Nucleus accumbens (tissue), 56 donors: ENCODE measurements around the gene AUTS2.

ENCODE experiments used
- DNase-seq, 56 donors: peaks; one replicate each; lab custom pipeline; 2025; lab: John Stamatoyannopoulos, UW

AUTS2 gene

DNA sequence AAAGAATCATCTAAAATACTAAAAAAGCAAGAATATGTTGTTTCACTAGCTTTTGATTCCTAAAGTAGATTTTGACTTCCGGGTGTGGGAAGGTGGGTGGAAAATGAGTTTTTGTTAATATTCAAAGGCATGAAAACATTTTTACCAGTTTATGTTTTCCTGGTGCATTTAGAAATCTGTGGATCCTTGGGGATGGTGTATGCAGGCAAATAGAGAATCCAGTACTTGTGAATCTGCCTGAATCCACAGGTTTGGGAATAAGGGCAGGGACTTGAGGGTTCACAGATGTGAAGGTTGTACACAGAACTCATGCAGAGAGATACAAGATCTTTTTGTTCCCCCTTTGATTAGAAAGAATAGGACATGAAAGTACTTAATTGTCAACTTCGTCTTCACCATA is 22.4 kb downstream of the AUTS2 start:
- DNase-seq: no peak

DNA sequence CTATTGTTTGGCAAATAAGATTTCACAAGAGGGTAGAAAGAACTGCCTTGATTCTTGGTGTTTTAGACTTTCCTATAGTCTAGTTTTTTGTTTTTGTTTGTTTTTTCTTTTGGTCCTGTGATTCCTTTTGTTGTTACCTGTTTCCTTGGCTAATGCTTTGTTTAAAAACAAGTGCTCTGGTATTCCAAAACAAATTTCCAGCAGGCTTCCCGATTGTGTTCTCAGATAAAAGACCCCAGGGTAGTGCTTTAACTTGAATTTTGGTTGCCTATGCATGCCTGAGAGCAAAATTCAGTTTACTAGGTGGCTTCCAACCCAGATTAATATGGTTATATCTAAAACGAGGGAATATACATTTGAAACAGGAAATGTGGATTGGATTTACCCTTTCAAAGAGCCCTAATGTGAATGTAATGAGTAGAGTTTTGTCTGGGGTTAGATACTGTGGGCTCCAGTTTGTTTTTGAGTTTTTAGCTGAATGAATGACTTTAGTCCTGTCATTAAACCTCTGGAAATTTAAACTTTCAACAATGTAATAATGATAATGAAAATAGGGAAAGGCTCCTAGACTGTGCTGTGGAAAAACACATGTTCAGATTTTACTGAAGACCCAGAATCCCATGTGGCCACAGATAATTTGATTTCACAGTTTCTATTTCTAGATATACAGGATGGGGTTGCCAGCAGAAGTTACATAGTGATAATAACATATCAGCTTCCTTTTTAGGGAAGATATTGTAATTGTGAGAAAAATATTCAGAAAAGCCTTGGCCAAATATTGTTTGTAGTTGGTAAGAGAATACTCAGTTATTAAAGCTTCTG is 23.9 kb downstream of the AUTS2 start:
- DNase-seq: no peak

DNA sequence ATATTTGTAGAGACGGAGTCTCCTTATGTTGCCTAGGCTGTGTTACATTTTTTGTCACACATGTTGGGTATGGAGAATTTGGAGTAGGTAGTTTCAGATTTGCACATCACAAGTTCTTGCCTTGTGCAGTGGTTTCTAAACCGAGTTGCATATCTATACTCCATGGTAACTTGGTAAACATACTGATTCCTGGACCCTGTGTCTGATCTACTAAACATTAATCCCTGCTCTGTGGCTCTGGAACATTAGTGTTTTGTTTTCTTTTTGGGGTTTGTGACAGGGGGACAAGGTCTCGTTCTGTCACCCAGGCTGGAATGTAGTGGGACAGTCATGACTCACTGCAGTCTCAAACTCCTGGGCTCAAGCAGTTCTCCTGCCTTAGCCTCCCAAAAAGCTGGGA is 24.7 kb downstream of the AUTS2 start:
- DNase-seq: no peak

DNA sequence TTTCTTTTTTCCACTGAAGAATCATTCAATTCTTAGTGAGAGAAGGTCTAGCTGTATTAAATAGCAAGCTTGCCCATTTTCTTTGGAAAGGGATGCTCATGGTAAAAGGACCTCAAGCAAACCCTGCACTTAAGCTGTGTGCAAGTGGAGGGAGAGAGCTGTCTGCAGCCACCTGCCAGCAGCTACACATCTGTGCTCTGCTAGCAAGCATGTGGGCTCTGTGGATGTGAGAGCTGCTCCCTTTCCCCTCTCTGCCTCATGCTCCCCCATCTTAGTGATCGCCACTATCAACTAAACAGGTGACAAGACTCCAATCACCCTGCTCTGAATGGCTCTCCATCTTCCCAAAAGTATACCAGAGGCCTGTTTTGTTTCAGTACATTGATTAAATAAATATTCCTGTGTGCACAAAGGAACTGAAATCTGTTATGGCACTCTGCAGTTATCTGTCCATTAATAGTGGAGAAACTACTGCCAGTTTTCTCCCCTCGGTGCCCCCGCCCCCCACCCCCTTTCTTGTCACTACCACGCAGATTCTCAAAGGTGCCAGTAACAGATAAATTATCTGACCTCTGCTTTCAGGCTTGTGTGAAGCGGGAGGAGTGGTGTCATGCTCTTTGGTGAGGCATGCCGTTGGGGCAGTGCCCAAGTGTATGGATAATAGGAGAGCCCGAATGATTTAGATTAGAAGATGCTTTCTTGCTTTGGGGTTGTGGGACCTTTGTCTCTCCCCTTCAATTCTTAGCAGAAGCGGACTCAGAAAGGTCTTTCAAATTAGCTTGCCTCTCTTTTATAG is 26.4 kb downstream of the AUTS2 start:
- DNase-seq: no peak

DNA sequence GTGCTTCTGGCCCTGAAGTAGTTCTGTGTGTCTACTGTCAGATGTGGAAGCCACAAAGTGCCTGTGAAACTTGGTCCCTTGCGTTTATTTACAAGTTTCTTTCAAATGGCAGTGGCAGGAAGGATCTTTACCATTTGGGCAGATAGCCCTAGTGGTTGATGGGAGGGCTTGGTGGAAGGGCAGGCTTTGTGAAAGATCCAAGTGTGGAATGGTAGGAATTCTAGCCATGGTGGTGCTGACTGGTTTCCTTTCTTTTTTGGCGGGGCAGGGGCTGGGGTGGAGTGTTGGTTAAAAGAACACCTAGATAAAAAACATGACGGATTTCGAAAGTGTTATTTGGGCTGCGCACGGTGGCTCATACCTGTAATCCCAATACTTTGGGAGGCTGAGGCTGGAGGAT is 27.0 kb downstream of the AUTS2 start:
- DNase-seq: no peak

DNA sequence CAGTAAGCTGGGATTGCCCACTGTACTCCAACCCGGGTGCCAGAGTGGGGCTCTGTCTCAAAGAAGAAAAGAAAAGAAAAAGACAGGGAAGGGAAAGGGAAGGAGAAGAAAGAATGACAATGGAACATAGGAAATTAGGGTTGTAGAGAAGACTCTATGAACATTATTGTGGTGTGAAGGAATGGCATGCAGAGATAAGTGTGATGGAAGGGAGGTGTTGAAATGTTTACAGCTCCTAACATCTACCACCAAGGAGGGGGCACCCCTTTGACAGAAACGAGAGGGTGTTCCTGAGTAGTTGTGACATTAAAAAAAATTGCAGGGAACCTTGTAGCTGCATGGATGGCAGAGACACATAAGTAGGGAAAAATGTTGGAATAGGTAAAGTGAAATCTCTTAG is 27.5 kb downstream of the AUTS2 start:
- no peak for DNase-seq

DNA sequence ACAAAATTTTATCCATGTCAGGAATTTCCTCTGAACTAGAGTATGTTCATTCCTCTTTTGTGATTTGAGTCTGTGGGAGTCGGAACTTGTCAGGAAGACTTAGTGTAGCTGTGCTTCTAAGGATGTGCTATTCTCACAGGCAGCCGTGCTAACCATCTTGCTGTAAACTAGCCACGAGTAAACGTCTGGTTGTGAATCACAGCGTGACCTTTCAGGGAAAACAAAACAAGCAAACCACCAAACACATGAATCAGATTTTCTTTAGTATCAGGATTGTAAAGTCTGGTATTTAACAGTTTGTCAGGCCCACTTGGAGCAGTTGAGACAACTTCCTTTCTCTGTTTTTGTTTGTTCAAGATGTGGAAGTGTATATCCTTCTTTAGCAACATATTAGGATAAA is 32.0 kb downstream of the AUTS2 start:
- no peak for DNase-seq

DNA sequence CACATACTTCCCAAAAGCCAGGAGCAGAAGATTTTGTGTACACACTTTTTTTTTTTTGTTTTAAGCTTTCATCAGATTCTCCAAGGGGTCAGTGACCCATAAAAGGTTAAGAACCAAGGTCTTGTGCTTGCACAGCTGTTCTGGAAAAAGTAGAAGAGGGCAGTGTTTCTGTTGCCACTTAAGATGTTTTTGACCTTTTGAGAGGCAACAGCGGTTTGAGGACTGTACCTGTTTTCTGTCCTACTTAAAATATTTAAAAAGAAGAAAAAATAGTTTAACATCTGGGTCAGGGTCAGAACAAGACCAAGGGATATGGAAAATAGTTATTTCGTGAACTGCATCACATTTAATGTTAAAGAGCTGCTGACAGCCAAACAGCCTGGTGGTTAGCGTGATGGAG is 32.9 kb downstream of the AUTS2 start:
- no peak for DNase-seq

DNA sequence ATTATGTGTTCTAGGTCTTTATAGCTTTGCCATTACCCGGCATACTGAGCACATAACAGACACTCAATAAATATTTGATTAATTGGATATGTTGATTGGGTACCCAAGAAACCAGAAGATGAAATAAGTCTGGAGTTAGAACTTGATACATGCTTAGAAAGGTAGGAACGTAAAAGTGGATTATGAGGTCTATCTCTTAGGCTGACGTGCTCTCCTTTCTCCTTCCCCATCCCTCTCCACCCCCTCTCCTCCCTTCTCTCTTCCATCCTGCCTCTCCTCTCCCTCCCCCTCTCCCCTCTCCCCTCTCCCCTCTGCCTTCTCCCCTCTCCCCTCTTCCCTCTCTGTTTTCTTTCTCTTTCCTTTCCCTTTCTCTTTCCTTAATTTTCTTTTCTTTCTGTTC is 34.0 kb downstream of the AUTS2 start:
- no peak for DNase-seq

DNA sequence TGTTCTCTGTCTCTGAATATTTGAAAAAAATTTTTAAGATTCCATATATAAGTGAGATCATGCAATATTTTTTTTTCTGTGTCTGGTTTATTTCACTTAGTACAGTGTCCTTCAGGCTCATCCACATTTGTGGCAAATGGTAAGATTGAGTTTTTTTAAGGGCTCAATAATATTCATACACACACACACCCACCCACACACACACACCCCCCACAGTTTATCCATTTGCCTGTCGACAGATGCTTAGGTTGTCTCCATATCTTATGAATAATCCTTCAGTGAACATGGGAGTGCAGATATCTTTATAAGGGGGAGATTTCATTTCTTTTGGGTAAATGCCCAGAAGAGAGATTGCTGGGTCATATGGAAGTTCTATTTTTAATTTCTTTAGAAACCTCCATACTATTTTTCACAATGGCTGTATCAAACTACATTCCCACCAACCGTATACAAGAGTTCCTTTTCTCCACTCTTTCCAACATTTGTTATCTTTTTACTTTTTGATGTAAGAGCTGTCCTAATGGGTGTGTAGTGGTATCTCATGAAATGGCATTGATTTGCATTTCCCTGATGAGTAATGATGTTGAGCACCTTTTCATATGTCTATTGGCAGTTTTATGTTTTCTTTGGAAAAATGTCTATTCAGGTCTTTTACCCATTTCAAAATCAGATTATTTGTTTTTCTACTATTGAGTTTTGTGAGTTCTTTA is 35.0 kb downstream of the AUTS2 start:
- no peak for DNase-seq

DNA sequence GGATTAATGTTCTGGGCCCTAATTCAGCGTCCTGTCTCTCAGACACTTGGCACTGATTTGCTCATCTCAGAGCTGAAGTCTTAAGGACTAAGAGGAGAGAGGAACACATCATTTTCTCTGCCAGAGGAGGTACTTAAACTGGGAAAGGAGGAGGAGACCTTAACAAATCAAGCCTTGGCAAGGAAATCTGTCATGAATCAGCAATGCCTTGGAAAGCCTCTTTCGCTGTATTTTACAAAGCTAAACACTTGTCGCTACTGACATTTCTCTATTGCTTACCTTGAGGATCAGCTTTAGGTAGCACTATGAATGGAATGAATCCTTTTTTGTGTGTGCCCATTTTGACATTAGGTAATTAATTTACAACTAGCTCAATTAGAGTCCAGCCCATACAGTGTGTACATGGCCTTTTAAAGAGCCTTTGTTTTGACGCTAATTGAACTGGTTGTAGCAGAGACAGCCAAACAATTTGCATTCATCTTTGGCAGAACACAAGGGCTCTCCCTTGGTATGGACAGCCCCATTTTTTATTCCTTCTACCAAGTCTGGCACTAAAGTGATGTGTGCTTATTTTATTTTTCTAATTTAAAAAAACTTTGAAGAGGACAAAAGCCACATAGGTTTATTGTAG is 37.4 kb downstream of the AUTS2 start:
- peak in 2 of 56 donors; percentile 1 to 26 for DNase-seq

DNA sequence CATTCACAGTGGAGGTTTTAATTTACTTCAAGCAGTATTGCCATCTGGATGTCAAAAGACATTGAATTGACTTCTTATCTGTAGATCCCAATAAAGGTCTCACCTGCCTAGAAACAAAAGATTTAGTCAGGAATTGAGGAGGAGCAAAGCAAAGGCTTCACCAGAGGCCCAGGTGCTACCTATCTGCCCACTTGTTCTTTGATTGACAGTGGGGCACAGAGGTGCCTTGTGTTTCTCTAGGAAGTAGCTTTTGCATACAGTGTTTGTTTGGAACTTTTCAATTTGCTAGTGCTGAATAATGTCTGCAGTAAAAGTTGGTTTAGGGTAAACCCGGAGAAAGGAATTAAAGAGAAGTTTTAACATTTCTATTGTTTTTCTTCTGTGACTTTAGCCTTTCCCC is 40.4 kb downstream of the AUTS2 start:
- DNase-seq: no peak

DNA sequence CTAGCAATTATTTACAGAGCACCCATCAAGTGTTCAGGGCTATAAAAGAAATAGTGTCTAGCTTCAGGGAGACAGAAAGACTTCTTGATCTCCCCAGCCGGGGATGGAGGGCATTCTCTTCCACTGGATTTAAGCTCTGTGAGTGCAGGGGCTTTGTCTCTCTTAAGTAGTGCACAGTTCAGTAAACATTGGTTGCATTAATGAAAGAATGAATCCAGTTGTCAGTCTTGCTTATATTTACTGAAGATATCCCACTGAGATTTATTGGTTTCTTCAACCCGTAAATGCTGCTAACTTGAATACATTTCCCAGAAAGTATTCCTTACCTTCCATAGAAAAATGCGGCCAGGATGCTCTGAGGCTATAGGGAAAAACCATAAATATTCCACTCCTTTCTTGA is 41.9 kb downstream of the AUTS2 start:
- DNase-seq: no peak

DNA sequence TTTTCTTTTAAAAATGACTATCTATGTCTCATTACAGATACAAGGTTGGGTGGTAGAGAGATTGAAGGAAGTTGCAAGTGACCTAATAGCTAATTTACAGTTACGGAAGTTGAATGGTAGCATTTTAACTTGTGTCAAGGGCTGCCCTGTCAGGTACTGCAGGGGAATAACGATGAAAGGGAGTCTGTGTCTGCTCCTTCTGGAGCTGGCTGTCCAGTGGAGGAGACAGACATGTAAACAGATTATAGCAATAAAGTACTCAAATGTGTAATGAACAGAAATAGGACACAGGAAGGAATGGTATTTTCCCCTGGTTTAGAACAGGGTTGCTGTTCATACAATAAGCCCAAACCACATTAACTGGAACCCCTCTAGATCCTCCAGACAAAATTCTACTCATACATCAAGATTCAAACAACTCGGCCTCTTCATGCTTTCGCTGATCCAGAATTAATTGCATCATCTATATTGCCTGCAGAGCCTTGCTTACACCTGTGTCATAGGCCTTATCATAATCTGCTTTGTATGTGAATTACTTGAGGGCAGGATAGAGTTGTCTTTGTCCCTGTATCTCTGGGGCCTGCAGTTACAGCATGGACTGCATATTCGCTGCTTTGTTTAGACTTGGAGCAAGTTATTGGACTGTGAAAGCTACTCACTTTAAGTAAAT is 42.8 kb downstream of the AUTS2 start:
- DNase-seq: no peak

DNA sequence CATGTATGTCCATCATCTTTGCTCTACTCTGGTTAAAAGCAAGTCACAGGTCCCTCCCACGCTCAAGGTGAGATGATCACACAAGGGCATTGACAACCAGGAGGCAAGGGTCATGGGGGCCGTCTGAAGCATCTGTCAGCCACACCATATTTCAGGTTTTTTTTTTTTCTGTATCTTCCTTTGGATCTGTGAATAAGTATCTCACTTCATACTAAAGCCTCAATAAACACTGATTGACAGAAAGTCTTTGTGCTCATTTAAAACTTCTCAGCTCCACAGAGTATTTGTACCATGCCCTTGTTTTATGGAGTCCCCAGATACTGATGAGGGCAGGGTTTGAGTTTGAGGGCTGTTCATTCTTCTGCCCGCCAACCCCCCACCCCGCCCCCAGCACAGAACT is 45.0 kb downstream of the AUTS2 start:
- DNase-seq: no peak

DNA sequence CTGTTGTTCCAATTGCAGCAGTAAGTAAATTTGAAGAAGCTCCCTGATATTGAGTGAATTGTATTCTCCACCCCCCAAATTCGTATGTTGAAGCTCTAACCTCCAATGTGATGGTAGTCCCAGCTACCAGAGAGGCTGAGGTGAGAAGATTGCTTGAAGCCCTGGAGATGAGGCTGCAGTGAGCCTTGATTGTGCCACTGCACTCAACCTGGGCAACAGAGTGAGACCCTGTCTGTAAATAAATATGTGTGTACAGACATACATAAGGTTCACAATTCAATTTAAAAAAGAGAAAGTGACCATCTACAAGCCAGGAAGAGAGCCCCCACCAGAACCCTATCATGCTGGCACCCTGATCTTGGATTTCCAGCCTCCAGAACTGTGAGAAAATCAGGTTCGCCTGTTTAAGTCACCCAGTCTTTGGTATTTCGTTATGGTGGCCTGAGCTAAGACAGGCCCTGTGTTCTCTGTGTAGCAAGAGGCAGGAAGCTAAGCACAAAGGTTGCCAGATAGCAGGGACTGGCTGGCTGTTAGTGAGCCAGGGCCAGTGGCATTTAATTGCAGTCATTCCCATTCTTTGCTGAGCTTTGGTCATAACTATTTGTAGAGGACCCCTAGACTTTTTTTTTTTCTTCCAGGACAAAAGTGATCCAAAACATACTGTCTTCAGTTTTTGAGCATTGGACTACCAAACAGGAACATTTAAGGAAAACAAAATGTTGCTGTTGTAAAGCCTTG is 45.6 kb downstream of the AUTS2 start:
- DNase-seq: no peak

DNA sequence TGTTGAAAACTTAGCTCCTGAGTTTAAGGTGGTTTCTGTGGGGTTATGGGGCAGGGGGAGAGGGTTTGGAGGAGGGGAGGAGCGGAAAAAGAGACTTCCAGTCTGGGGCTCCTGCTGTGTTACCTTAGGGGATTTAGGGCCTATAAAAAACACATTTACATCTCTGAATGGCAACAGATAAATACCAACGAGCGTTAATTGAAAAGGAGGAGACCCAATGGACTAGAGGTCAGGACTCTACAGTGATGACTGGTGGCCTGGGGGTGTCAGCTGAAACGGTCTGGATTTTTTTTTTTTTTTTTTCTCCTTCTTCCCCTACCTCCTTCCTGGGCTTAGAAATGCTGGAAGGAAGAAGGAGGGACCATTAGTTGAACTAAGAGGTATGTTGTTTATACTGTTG is 47.4 kb downstream of the AUTS2 start:
- no peak for DNase-seq

DNA sequence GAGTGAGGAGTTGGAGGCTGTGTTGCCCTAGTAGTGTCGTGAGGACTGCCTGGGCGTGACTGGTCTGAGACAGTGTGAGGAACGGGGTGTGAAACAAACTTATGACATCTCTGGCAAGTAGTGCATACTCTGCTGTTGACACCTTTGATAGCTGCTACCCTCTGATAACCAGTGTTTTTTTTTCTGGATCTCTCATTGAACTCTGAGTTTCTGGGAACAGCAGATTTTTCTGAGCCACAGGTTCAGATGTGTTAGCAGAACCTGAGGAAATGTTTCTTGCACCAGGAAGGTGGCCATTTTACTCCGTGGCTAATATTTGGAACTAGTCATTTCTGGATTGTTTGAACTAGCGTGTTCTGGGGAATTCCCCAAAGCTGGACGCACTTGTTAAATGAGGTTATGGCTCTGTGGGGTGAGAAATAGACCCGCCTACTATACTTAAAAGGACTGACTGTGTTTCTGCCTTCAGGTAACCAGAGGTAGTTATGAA is 52.9 kb downstream of the AUTS2 start:
- no peak for DNase-seq

DNA sequence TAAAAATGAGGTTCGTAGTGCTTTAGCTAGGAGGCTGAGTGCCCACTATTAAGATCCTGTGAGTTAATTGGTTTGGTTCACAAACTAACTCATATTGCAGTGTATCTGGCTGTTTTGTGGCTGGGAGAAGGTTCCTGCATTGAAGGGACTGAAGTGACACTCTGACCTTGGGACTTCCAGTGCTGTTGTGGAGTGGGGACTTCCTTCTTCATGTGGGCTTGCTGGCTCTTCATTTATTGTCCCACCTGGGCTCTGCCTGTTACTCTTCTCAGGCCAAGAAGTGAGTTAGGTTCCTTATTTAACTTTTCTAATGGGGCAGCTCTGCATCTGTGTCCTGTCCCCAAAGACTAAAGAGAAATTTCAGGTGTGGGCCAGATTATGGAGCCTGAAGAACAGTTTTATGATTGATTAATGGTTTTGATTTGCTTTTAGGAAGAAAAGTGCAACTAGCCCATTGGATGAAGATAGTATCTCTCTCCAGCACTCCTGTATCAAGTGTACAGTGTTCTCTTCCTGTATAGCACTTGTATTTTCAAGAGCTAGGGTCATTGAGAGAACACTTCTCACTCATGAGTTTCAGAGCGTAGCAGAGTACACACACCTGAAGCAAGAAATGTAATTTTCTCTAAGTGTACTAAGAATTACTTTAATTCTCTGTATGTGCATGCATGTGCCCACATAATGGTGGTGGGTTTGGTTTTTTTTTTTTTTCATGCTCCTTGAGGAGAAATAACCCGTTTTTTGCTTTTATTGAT is 54.8 kb downstream of the AUTS2 start:
- no peak for DNase-seq
